NCI-H82 treated with DMSO at 0.1 percent for 48 hours (cell line): ENCODE results near the gene HTT.
A peak's percentile ranks its signal among the peaks of the same experiment; 100 is the strongest.

Experiments
- DNase-seq: peaks from one replicate; lab custom pipeline; 2025; ENCODE audit not compliant: unreplicated experiment; lab: John Stamatoyannopoulos, UW

The HTT gene

DNA sequence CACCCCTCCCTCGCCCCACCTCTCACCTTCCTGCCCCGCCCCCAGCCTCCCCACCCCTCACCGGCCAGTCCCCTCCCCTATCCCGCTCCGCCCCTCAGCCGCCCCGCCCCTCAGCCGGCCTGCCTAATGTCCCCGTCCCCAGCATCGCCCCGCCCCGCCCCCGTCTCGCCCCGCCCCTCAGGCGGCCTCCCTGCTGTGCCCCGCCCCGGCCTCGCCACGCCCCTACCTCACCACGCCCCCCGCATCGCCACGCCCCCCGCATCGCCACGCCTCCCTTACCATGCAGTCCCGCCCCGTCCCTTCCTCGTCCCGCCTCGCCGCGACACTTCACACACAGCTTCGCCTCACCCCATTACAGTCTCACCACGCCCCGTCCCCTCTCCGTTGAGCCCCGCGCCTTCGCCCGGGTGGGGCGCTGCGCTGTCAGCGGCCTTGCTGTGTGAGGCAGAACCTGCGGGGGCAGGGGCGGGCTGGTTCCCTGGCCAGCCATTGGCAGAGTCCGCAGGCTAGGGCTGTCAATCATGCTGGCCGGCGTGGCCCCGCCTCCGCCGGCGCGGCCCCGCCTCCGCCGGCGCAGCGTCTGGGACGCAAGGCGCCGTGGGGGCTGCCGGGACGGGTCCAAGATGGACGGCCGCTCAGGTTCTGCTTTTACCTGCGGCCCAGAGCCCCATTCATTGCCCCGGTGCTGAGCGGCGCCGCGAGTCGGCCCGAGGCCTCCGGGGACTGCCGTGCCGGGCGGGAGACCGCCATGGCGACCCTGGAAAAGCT, at the start of gene HTT, which contains the start of gene HTT-AS:
Gene HTT (plus strand): TSS at position 604 of the 768 bp plus-strand sequence. CDS start 145 bp downstream, at position 749.
Gene HTT-AS (minus strand): TSS at position 461 of the 768 bp plus-strand sequence.
- DNase-seq: peak; percentile 60

DNA sequence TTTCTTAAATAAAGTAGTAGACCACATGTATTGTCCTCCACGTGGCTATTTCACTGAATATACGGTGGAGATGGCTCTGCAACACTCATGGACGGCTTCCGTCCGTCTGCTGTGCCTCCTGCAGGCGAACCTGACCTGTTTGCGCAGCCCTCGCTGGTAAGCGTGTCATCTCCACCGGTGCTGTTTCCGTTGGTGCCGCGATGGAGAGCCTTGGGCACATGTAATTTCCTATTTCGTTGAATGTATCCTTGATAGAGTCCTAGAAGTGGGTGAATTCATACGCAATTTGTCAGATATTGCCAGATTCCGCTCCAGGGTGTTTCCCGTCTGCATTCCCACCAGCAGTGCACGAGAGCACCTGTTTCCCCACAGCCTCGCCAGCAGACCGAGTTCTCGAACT, 48.6 kb upstream of the HTT start:
- no peak for DNase-seq

DNA sequence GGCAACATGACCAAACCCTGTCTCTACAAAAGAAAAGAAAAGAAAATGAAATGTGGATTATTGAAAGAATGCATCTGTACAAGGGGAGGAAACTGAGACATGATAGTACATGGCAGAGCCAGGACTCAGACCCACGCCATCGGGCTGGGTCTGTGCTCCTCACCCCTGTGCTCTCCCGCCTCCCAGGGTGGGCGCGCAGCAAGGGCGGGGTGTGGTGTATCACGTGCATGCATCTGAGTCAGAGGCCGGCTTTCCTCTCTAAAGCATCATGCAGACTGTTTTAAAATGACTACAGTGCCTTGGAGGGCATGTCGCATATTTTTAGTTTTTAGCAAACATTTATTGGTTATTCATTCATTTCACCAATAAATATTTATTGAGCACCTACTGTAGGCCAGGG, 47.9 kb upstream of the HTT start:
- no peak for DNase-seq

DNA sequence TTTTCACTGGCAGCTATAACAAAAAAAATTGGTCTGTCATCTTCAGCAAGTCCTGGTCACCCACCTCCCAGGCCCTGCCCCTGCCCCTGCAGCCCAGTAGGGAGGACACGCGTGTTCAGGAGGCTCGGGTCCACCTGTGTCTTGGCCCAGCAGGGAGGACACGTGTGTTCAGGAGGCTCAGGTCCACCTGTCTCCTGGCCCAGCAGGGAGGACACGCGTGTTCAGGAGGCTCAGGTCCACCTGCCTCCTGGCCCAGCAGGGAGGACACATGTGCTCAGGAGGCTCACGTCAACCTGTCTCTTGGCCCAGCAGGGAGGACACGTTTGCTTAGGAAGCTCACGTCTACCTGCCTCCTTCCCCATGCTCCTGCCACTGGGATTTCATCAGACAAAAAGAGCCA, 45.0 kb upstream of the HTT start:
- DNase-seq: no peak

DNA sequence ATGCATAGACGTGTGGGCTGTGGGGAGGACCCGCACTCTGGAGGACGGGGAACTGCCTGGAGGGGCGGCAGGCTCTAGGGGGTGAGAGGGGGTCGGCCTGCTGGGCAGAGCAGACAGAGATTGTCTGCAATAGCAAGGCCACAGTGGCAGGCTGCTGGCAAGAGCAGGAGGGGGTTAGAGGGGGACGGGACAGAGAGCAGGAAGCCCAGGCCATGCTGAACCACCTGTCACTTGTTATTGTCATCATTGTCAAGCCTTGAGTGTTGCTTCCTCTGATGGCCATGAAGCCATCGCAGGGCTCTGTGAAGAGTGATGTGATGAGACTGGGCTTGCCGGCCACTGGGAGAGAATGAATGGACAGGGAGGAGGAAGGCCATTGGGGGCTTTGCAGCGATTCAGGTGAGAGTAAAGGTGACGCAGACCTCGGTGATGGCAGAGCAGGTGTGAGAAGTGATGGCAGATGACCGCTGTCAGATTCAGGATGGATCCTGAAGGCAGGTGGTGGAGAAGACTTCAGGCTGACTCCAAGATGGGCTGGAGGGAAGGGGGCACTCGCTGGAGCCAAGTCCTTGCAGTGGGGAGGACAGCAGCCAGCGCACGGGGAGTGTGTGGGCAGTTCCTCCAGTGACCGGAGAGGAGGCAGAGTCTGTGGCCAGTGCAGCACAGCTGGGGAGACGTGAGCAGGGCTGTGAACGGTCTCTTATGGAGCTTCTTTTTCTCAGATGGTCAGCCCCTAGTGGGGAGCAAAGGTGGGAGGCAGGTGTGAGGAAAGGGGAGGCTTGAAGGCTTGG, 43.7 kb upstream of the HTT start:
- DNase-seq: no peak

DNA sequence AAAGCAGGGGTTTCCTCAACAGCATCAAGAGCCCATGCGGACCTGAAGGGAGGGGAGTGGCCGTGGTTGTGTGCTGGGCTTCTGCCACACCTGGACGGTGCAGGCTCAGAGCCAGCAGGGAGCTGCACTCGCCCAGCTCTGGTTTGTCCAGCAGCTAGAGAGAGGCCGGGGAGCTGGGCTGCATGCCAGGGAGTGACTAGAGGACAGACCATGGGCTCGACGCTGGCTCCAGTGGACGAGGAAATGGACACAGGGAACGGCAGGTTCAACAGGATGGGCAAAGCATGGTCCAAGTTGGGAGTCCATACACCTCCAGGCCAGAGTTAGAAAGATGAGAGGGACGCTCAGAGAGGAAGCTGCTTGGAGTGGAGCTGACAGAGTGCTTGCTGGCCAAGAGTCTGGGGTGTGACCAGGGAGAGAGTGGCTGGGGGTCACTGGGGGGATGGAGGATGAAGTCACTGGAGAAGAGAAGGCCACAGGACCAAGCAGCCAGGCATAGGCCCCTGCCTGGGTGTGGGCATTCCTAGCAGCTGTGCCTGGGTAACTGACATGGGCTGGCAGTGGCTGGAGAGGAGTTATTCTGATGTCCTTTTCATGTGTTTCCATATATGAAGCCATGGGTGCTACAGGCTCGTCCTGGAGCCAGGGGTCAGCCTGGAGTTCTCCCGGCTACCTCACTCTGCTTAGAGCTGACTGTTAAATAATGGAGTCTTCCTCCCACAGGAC, 43.0 kb upstream of the HTT start:
- no peak for DNase-seq

DNA sequence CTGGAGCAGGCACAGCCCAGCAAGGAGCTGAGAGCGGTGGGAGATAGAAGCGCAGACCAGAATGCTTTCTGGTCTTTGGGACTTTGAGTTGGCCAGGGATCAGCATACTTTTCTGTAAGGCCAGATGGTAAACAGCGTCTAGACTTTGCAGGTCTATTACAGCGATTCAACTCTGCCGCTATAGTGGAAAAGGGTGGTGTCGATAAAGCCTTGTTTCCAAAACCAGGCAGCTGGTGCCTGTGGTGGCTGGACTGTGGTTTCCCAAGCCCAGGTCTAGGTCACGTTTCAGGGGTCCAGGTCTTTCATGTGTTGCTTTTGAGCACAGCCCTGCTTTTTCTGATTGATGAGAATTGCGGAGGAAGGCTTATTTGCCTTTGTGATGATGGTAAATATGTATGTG, 40.2 kb upstream of the HTT start:
- DNase-seq: no peak

DNA sequence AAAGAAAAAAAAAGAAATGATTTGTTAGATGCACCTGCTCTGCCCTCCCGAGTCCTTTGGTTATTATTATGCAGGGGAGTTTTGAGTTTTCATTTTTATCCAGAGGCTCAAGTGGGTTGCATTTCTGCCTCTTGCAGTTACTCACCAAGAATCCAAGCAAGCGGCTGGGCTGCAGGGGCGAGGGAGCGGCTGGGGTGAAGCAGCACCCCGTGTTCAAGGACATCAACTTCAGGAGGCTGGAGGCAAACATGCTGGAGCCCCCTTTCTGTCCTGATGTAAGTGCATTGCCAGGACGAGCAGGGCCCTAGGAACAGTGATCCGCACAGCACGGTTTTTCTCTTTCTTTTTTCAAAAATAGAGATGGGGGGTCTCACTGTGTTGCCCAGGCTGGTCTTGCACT, 39.2 kb upstream of the HTT start:
- DNase-seq: no peak

DNA sequence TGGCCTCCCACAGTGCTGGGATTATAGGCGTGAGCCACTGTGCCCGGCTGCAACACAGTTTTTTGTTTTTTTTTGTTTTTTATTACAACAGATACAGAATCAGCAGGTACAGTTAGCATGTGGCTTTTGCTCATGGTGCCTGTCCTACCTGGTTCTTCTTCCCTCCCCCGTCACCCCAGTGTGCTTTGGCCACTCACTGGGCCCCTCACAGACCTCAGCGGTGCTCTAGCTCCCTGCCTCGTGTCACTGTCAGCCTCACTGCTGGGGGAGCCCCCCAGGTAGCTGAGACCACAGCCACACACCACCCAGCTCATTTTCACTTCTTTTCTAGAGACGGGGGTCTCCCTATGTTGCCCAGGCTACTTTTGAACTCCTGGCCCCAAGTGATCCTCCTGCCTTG, 38.8 kb upstream of the HTT start:
- DNase-seq: no peak

DNA sequence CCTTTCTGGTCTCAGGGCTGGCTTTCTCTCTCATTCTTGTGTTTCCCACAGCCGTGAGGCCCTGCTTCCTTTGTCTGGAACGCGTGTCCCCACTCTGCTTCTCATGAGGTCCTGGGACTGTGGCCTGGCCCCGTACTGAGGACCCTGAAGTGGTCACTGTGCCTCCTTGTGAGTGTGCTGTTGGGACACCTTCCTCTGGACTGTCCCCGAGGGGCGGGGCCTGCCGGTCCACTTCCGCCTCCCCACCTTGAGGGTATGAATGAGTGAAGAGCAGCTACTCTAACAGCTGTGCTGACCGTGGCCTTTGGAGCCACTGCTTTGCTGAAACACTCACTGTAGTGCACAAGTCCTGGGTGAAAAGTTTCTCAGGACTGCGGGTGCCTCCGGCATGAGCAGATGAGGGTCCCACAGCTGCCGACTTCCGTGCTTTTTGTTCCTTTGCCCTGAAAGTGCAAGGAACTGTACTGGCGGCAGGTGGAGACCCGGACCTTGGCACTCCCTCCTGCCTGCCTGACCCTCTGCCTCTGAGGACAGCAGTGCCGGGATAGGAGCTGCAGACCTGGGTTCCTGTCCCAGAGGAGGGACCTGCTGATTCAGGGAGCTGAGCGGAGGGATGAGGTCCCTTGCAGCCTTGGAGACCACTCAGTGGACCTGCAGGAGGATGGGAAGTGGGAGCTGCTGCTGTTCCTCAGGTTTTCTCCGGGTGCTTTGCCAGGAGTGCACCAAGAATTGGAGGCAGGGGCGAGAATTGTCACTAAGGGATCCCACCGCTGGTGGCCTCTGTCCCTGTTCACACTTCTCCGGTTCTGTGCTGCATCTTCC, 38.1 kb upstream of the HTT start:
- DNase-seq: no peak

DNA sequence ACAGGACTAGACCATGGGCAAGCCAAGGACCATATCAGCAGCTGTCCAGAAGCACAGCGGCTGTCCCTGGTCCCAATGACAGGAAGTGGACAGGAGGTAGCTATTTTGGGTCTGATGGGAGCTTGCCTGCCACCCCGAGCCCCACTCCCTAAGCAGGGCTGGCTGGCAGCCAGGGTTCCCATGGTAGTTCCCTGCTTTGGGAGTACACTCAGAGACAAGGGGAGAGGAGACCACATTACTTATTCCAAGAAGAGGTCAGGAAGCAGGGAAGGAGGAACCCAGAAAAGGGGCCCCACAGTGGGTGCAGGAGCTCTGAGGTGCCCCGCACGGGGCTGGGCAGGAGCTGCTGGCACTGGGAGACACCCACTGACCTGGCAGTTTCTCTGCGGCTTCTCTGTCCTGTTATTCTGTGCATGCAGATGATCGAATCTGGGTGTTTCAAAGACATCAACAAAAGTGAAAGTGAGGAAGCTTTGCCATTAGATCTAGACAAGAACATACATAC, 36.5 kb upstream of the HTT start:
- DNase-seq: no peak

DNA sequence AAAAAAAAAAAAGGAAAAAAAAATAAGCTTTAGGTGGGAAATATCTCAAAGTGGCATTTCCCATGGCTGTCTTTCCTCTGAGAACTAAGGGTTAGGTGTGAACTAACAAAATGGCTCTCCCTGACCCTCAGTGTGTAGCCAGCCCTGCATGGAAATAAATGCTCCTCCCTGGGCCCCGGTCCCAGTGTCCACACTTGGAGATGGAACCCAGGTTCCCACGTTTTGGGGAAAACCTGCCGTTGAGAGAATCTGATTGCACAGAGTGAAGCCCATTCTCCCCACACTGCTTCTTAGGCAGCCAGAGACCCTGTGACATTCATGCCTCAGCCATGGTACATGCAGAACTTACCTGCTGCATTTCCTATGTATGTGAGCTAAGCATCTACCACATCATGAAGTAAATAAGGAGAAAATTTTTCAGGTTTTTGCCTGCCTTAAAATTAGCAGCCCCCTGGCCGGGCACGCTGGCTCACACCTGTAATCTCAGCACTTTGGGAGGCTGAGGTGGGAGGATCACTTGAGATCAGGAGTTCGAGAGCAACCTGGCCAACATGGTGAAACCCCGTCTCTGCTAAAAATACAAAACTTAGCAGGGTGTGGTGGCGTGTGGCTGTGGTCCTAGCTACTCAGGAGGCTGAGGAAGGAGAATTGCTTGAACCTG, 34.6 kb upstream of the HTT start:
- DNase-seq: no peak

DNA sequence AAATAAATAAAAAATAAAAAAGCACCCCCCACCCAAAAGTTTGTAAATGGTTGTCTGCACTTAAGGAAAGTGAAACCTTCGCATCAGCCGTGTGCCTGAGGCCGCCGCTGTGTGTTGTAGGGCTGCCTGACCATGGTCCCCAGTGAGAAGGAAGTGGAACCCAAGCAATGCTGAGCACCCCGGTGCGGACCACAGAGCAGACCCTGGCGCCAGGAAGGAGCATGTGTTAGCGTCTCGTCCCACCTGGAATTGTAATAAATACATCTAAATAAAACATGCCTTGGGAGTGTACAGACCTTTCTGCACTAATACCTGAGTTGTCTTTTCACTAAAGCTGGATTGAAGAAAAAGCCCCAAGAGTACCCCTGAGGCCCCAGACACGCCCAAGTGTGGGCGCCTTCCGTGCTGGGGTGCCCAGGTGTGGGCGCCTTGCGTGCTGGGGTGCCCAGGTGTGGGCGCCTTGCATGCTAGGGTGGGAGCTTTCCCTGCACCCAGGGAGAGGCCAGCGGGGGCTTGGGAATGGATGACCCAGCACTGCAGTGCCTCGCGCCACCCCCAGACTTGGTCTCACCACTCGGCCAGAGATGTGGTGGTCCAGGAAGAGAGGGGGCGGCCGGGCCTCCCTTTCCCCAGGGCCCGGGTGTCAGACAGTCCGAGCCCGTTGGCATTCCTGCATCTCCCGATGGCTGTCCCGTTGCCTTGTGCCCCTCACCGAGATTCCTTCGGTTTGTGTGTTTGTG, 33.9 kb upstream of the HTT start:
- no peak for DNase-seq

DNA sequence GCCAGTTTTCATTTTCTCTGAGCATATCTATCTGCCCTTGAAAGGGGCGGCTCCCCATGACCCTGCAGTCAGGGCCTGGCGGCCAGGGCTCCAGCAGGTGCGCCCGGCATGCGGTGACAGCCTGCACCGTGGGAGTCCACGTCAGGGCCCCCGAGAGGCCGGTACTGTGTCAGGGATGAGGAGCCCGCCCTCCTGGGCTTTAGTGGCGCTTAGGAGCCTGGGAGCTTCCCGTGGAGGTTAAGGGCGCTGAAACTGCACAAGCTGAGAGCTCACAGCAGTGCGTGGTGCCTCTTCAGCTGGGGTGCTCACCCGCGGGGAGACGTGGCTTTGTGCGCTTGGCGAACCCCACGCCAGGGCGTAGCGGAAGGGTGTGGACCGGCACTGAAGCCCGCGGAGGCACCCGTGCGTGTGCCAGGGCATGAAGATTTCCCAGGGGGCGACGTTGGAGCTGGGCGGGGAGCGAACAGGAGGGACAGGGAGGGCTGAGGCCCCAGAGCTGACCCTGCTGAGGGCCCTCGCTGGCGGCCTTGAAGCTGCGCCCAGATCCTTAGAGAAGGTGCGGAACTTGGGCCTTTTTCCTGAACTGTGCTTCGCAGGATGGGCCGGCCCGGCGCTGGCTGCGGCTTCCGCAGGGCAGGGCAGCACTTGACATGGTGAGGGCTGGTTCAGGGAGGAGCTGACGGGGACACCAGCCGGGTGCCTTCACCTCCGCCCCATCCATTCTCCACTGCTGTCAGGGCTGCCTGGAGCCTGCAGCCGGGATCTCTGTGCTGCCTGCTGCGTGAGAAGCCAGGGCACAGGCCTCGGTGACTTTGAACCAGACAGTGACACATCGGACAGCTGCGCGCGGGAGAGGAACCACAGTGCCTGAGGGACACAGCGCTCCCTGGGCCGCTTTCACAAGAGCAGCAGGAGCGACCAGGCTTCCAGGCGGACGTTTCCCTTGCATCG, 33.0 kb upstream of the HTT start:
- DNase-seq: no peak

DNA sequence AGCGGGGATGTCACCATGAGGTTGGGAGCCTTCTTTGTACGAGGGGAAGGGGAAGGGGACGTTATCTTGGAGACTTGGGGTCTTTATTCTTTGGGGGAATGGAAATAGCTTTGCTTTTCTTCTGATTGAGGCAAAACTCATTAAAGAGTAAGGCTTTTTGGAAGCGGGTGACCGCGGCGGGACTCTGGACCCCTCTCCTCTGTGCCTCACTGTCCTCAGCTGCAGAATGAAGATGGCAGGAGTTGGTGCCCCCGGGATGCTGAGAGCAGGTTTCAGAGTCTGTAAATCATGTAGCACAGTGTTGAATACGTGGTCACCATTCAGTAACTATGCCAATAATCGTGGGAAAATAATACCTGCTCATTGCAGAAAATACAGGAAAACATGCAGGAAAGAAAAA, 32.3 kb upstream of the HTT start:
- no peak for DNase-seq

DNA sequence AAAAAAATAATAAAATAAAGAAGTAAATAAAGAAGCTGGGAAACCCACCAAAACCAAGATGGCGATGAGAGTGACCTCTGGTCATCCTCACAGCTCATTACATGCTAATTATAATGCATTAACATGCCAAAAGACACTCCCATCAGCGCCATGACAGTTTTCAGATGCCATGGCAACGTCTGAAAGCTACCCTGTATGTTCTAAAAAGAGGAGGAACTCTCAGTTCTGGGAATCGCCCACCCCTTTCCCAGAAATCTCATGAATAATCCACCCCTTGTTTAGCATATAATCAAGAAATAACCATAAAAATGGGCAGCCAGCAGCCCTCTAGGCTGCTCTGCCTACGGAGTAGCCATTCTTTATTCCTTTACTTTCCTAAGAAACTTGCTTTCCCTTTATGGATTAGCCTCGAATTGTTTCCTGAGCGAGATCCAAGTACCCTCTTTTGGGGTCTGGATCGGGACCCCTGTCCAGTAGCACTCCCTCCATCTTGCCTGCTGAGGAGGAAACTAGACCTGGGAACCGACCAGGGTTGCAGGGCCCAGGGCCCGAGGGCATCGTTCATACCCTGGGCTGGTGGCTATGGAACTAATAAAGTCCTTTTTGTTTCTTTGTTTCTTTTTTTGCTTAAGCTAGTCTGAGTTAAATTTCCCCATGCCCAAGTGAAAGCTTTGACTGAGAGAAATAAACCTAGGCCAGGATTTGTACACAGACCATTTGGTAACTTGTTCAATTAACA, 31.0 kb upstream of the HTT start:
- no peak for DNase-seq
